Mesendoderm (in vitro differentiated cells): ENCODE data around the gene PMPCA.

Experiments used
- DNase-seq: peaks from one replicate; pipeline ENCODE4 v3.0.0; 2013
- H2AK5ac ChIP-seq: 2 replicates; pipeline ENCODE4 v1.6.1; 2013; ENCODE audit warnings: low read length, inconsistent platforms
- H2BK120ac ChIP-seq: 2 replicates; pipeline ENCODE4 v1.6.1; 2013; ENCODE audit warnings: low read depth, mild to moderate bottlenecking, low read length, moderate library complexity, mixed read lengths
- H2BK15ac ChIP-seq: replicated peaks from 2 replicates; pipeline ENCODE4 v1.6.1; 2013; ENCODE audit warnings: low read depth, mild to moderate bottlenecking, moderate library complexity
- H2BK5ac ChIP-seq: 2 replicates; pipeline ENCODE4 v1.6.1; 2013; ENCODE audit warnings: low read length, inconsistent platforms
- H3K18ac ChIP-seq: 2 replicates; pipeline ENCODE4 v1.6.1; 2013; ENCODE audit warnings: mild to moderate bottlenecking, low read length, mixed read lengths
- H3K23ac ChIP-seq: one replicate; pipeline ENCODE4 v1.6.1; 2013; ENCODE audit warnings: low read length
- H3K27ac ChIP-seq: 2 replicates; pipeline ENCODE4 v1.5.1; 2013; ENCODE audit warnings: low read depth, mild to moderate bottlenecking, inconsistent platforms, low read length, moderate library complexity
- H3K27me3 ChIP-seq: 2 replicates; pipeline ENCODE4 v1.6.1; 2013; ENCODE audit warnings: low read length, control low read depth, mild to moderate bottlenecking, inconsistent platforms; ENCODE audit not compliant: insufficient read depth, poor library complexity
- H3K36me3 ChIP-seq: 2 replicates; pipeline ENCODE4 v1.6.1; 2013; ENCODE audit warnings: low read length, inconsistent platforms; ENCODE audit not compliant: control insufficient read depth, insufficient read depth
- H3K4ac ChIP-seq: one replicate; pipeline ENCODE4 v1.6.1; 2013; ENCODE audit warnings: low read depth, mild to moderate bottlenecking, low read length, moderate library complexity
- H3K4me1 ChIP-seq: 2 replicates; pipeline ENCODE4 v1.6.1; 2013; ENCODE audit warnings: low read depth, low read length, inconsistent platforms; ENCODE audit not compliant: control insufficient read depth
- H3K4me2 ChIP-seq: 2 replicates; pipeline ENCODE4 v1.6.1; 2013; ENCODE audit warnings: low read length
- H3K4me3 ChIP-seq: 2 replicates; pipeline ENCODE4 v1.5.1; 2013; ENCODE audit warnings: mild to moderate bottlenecking, low read length
- H3K56ac ChIP-seq: one replicate; pipeline ENCODE4 v1.6.1; 2013; ENCODE audit warnings: low read length
- H3K79me1 ChIP-seq: 2 replicates; pipeline ENCODE4 v1.6.1; 2013; ENCODE audit warnings: low read length, inconsistent platforms
- H3K79me2 ChIP-seq: 2 replicates; pipeline ENCODE4 v1.6.1; 2013; ENCODE audit warnings: mild to moderate bottlenecking, low read length; ENCODE audit not compliant: control insufficient read depth, insufficient read depth
- H3K9ac ChIP-seq: 2 replicates; pipeline ENCODE4 v1.6.1; 2013; ENCODE audit warnings: low read length, inconsistent platforms
- H4K5ac ChIP-seq: one replicate; pipeline ENCODE4 v1.6.1; 2013; ENCODE audit warnings: low read length
- H4K8ac ChIP-seq: one replicate; pipeline ENCODE4 v1.6.1; 2013; ENCODE audit warnings: low read depth, mild to moderate bottlenecking, control low read depth, low read length, moderate library complexity
- WGBS: extraction: QIAGEN DNeasy Blood & Tissue Kit; methylation state at CpG from one replicate; pipeline ENCODE4 v1.1.7; 2013; ENCODE audit warnings: low lambda C conversion rate, missing lambda C conversion rate; ENCODE audit not compliant: insufficient coverage; ENCODE audit errors: extremely low coverage; 5-methylcytosine and 5-hydroxymethylcytosine counted together

PMPCA gene

DNA sequence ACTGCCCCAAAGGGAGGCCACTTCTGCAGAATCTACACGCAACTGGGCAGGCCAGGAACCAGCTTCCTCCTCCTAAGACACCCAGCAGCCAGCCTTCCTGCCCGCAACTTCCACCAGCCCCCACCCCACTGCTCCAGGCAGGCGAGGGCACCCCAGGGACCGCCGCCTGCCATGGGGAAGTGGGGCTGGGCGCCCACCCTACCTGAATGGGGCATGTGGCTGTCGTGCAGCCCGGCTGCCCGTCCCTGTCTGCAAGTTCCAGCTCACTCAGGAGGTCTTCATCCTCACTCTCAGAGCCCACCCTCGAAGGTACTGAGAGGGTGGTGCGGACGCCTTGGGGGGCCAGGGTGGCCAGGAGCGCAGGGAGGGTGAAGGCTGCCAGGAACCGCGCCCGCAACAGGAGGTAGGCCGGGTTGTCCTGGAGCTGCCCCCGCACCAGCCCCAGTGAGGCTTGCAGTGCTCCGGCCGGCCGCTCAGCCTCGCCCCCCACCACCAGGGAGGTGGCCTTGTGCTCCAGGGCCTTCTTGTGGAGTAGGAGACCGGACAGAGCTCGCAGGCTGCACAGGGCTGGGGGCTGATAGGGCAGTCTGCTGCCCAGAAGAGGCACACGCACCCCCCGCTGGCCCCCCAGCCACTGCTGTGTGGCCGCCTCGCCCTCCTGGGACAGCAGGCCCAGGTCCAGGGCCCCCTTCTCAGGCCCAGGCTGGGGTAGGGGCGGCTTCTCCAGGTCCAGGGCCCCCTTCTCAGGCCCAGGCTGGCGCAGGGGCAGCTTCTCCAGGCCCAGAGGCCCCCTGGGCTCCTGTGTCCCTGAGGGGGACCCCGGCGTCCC, 32.9 kb upstream of the PMPCA start:
- H3K4me2 ChIP-seq = no peak overlapping the region
- H3K79me2 ChIP-seq = no peaks in the 10 kb centered on the region
- no peak overlapping the region for H3K4me3 ChIP-seq
- H3K27me3 ChIP-seq = no peaks in the 10 kb centered on the region
- peaks cover 2% of the 10 kb centered on the region for H3K36me3 ChIP-seq
- no peak overlapping the region for H4K8ac ChIP-seq
- H3K4me1 ChIP-seq = no peaks in the 10 kb centered on the region
- no peak overlapping the region for H2BK120ac ChIP-seq
- H3K27ac ChIP-seq = no peak overlapping the region
- H3K18ac ChIP-seq = no peak overlapping the region
- H2AK5ac ChIP-seq = no peak overlapping the region
- no peak overlapping the region for H3K23ac ChIP-seq
- H3K79me1 ChIP-seq = no peaks in the 10 kb centered on the region
- H2BK15ac ChIP-seq = no peak overlapping the region
- DNase-seq = no peak
- H2BK5ac ChIP-seq = no peak overlapping the region
- H4K5ac ChIP-seq = no peak overlapping the region
- H3K9ac ChIP-seq = no peak overlapping the region
- WGBS = no CpG with 5 or more reads among the region's 32 CpGs
- no peak overlapping the region for H3K56ac ChIP-seq
- H3K4ac ChIP-seq = no peak overlapping the region

DNA sequence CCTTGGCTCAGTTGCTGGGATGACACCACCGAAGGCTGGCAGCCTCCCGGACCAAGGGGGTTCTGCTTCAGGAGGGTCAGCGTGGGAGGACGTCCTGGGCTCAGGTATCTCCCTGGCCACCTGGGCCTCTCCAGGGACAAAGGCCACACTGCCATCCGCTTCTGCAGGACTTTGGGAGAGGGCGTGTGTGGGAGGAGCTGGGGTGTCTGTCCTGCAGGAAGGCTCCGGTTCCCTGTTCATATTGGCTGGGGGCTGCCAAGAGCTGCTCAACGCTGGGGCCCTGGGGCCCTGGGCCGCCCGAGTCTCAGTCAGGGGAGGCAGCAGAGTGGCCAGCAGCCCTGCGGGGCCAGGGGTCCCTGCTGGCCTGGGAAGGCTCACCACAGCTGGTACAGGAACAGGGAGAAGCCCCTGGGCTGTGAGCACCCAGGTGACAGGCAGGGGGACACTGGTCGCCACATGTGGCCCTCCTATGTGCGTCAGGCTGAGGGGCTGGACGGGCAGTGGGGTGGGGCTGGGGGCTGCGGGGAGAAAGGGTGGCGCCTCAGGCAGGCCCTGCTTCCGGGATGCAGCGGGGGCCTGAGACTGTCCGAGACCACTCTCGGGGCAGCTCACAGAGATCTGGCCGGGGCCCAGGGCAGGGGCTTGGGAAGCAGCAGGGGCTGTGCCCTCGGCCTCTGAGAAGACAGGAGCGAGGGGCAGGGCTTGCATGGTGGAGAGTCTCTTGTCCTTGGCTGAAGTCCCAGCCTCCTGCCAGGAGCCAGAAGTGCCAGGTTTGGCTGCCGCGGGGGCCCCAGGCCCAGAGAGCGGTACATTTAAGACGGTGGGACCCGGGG, 32.1 kb upstream of the PMPCA start:
- Histone ChIP-seq H2BK5ac (no peak overlapping the region), H3K27me3 (no peaks in the 10 kb centered on the region), H4K5ac (no peak overlapping the region), H3K4me3 (no peak overlapping the region), H3K56ac (no peak overlapping the region), H2AK5ac (no peak overlapping the region), H3K36me3 (peaks cover 5% of the 10 kb centered on the region), H4K8ac (no peak overlapping the region), H3K79me1 (no peaks in the 10 kb centered on the region), H3K4ac (no peak overlapping the region), H3K9ac (no peak overlapping the region), H2BK120ac (no peak overlapping the region), H2BK15ac (no peak overlapping the region), H3K4me1 (no peaks in the 10 kb centered on the region), H3K27ac (no peak overlapping the region), H3K18ac (no peak overlapping the region), H3K23ac (no peak overlapping the region), H3K79me2 (no peaks in the 10 kb centered on the region), H3K4me2 (no peak overlapping the region)
- WGBS = no CpG with 5 or more reads among the region's 28 CpGs
- no peak for DNase-seq

DNA sequence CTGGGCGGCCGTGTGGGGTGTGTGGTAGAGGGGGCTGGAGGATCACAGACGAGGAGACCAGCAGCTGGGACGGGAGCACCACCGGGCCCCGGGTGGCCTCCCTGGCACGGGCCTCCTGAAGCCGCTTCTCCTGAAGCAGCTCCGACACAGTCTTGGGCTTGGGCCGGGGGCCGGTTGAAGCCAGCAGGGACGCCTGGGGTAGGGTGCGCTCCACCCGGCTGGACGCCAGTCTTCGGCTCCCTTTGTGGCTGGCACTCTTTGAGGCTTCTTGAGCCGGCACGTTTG, 31.5 kb upstream of the PMPCA start:
- no peak for DNase-seq
- peaks cover 5% of the 10 kb centered on the region for H3K36me3 ChIP-seq
- H4K8ac ChIP-seq = no peak overlapping the region
- no peaks in the 10 kb centered on the region for H3K27me3 ChIP-seq
- H2BK120ac ChIP-seq = no peak overlapping the region
- no peak overlapping the region for H2AK5ac ChIP-seq
- no peak overlapping the region for H3K4me3 ChIP-seq
- H3K4ac ChIP-seq = no peak overlapping the region
- no peak overlapping the region for H3K56ac ChIP-seq
- no peak overlapping the region for H3K27ac ChIP-seq
- H4K5ac ChIP-seq = no peak overlapping the region
- no peak overlapping the region for H3K18ac ChIP-seq
- H3K79me1 ChIP-seq = no peaks in the 10 kb centered on the region
- no peak overlapping the region for H3K9ac ChIP-seq
- H2BK15ac ChIP-seq = no peak overlapping the region
- WGBS = no CpG with 5 or more reads among the region's 18 CpGs
- H3K79me2 ChIP-seq = no peaks in the 10 kb centered on the region
- H3K23ac ChIP-seq = no peak overlapping the region
- H2BK5ac ChIP-seq = no peak overlapping the region
- H3K4me1 ChIP-seq = no peaks in the 10 kb centered on the region
- H3K4me2 ChIP-seq = no peak overlapping the region

DNA sequence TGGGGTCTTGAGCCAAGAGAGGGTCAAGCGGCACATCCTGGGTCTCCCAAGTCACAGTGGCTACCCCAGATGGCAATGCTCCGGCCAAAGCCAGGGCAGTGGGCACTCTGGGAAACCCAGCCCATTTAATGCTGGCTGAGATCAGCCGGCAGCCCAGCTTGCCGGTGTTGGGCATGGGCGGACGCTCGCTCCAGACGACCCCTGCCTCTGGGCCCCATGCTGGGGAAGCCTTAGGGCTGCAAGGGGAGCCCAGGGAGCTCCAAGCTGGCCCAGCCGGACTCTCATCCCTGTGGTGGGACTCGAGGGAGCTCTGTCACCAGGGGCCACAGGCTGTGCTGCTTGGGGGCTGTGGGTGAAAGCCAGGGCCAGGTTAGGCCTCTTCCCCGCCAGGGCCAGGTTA, 31.1 kb upstream of the PMPCA start:
- no peaks in the 10 kb centered on the region for H3K79me1 ChIP-seq
- H3K56ac ChIP-seq = no peak overlapping the region
- H2BK5ac ChIP-seq = no peak overlapping the region
- H3K36me3 ChIP-seq = peaks cover 7% of the 10 kb centered on the region
- no peaks in the 10 kb centered on the region for H3K4me1 ChIP-seq
- no peak overlapping the region for H3K4me2 ChIP-seq
- H2AK5ac ChIP-seq = no peak overlapping the region
- no peak overlapping the region for H3K4me3 ChIP-seq
- no peak overlapping the region for H3K18ac ChIP-seq
- no peak overlapping the region for H2BK120ac ChIP-seq
- no peaks in the 10 kb centered on the region for H3K27me3 ChIP-seq
- no peak overlapping the region for H4K8ac ChIP-seq
- H3K79me2 ChIP-seq = no peaks in the 10 kb centered on the region
- no peak overlapping the region for H3K4ac ChIP-seq
- H3K23ac ChIP-seq = no peak overlapping the region
- no peak overlapping the region for H3K27ac ChIP-seq
- H2BK15ac ChIP-seq = no peak overlapping the region
- no peak overlapping the region for H3K9ac ChIP-seq
- no CpG with 5 or more reads among the region's 11 CpGs for WGBS
- no peak overlapping the region for H4K5ac ChIP-seq
- no peak for DNase-seq

DNA sequence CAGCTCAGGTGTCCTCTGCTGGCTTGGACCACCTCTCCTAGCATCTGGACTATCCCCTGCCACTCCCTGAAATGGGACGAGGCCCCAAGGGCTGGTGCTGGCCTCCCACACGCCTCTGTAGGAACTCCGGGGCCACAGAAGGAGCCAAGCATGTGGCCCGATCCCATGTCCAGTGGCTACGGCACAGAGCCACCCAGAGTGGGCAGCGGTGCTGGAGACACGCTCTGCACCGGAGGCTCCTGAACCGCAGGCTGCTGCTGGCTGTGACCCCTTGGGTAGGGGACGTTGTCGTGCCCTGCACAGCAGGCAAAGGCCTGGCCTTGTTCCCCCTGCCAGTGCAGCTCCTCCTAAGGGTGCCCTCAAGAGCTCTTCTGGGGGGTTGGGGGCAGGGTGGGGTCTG, 30.6 kb upstream of the PMPCA start:
- whole genome bisulfite sequencing = no CpG with 5 or more reads among the region's 11 CpGs
- Histone ChIP-seq H3K27me3 (no peaks in the 10 kb centered on the region), H3K56ac (no peak overlapping the region), H3K79me2 (no peaks in the 10 kb centered on the region), H3K18ac (no peak overlapping the region), H2BK120ac (no peak overlapping the region), H4K5ac (no peak overlapping the region), H3K4me2 (no peak overlapping the region), H3K9ac (no peak overlapping the region), H4K8ac (no peak overlapping the region), H2AK5ac (no peak overlapping the region), H3K23ac (no peak overlapping the region), H2BK15ac (no peak overlapping the region), H3K4me3 (no peak overlapping the region), H3K79me1 (no peaks in the 10 kb centered on the region), H3K27ac (no peak overlapping the region), H3K4me1 (no peaks in the 10 kb centered on the region), H2BK5ac (no peak overlapping the region), H3K4ac (no peak overlapping the region), H3K36me3 (peaks cover 7% of the 10 kb centered on the region)
- DNase-seq = no peak
